T-cell (primary cell): Measurements from ENCODE around the gene SEC24B. TPM values are rescaled to one million over a fixed set of nuclear protein-coding genes. Genes with fewer than 3 reads are reported as not detected.

ENCODE experiments used
- ATAC-seq, 4 experiments: fragments of 200-7000 bp in 3 of 4; fragments of 150-1000 bp in 1 of 4; cut with Tn5 transposase; replicated peaks in 1 of 4; 1 replicate in 3 of 4; 2 replicates in 1 of 4; pipeline ENCODE4 v1.10.0; 2021; ENCODE audit warnings: moderate library complexity in 3 of 4, mild to moderate bottlenecking in 2 of 4, moderate number of reproducible peaks in 1 of 4
- CTCF ChIA-PET, 2 donors: fragments of 300-600 bp; sonication (Branson Sonifier 250); formaldehyde crosslinking; loops; one replicate each; lab custom pipeline; 2022; ENCODE audit warnings: antibody characterized with exemption in 2 of 2; lab: Charles Lee
- POLR2A ChIA-PET, 2 donors: fragments of 300-600 bp; sonication (Branson Sonifier 250); formaldehyde crosslinking; loops; one replicate each; lab custom pipeline; 2022; ENCODE audit warnings: antibody characterized with exemption in 2 of 2; lab: Charles Lee
- DNase-seq, 35 experiments: peaks; one replicate each; pipeline versions ENCODE4 v3.0.0 to v3.0.0-alpha.2; 2013 to 2023
- H3K27ac ChIP-seq: one replicate; pipeline ENCODE4 v1.5.1; 2013; ENCODE audit warnings: low read length
- H3K27me3 ChIP-seq, 2 experiments: replicated peaks in 1 of 2; 1 replicate in 1 of 2; 2 replicates in 1 of 2; pipeline versions ENCODE4 v1.6.1 to v1.7.0; 2013; ENCODE audit warnings: low read length in 1 of 2, mixed read lengths in 1 of 2; ENCODE audit not compliant: control insufficient read depth in 2 of 2, insufficient read depth in 2 of 2; ENCODE audit errors: extremely low read depth in 1 of 2
- H3K36me3 ChIP-seq, 2 donors: 1 replicate in 1 of 2; 2 replicates in 1 of 2; pipeline versions ENCODE4 v1.6.1 to v1.7.0; 2013; ENCODE audit warnings: low read length in 1 of 2; ENCODE audit not compliant: control insufficient read depth in 2 of 2, insufficient read depth in 1 of 2; ENCODE audit errors: extremely low read depth in 1 of 2
- H3K4me1 ChIP-seq, 2 experiments: 1 replicate in 1 of 2; 2 replicates in 1 of 2; pipeline versions ENCODE4 v1.6.1 to v1.7.0; 2013; ENCODE audit warnings: low read length in 2 of 2, mixed read lengths in 1 of 2; ENCODE audit not compliant: insufficient read depth in 2 of 2, control insufficient read depth in 1 of 2; ENCODE audit errors: extremely low read depth in 1 of 2
- H3K4me3 ChIP-seq, 2 donors: 1 replicate in 1 of 2; 2 replicates in 1 of 2; pipeline versions ENCODE4 v1.5.1 to v1.7.0; 2013; ENCODE audit warnings: mild to moderate bottlenecking in 2 of 2, low read length in 1 of 2, moderate library complexity in 1 of 2; ENCODE audit not compliant: control insufficient read depth in 1 of 2; ENCODE audit errors: extremely low read depth in 1 of 2
- H3K9me3 ChIP-seq: 2 replicates; pipeline ENCODE4 v1.7.0; 2013
- H3K27ac Mint-ChIP-seq, 2 donors: one replicate each; pipeline ENCODE4 v1.8.0; 2020 to 2021; ENCODE audit warnings: mild to moderate bottlenecking in 2 of 2, mixed read lengths in 2 of 2
- H3K27me3 Mint-ChIP-seq, 2 donors: one replicate each; pipeline ENCODE4 v1.8.0; 2021 to 2022; ENCODE audit warnings: mixed read lengths in 2 of 2
- H3K36me3 Mint-ChIP-seq: one replicate; pipeline ENCODE4 v1.8.0; 2021; ENCODE audit warnings: mixed read lengths
- H3K4me1 Mint-ChIP-seq, 3 donors: one replicate each; pipeline ENCODE4 v1.8.0; 2020 to 2022; ENCODE audit warnings: mixed read lengths in 3 of 3, mild to moderate bottlenecking in 1 of 3
- H3K4me3 Mint-ChIP-seq, 3 donors: one replicate each; pipeline ENCODE4 v1.8.0; 2020 to 2022; ENCODE audit warnings: mild to moderate bottlenecking in 3 of 3, mixed read lengths in 3 of 3, moderate library complexity in 3 of 3
- H3K9me3 Mint-ChIP-seq, 3 donors: one replicate each; pipeline ENCODE4 v1.8.0; 2020 to 2022; ENCODE audit warnings: mixed read lengths in 3 of 3
- WGBS: methylation state at CpG from one replicate; pipeline ENCODE4 v1.1.5; 2013; ENCODE audit warnings: missing lambda C conversion rate; ENCODE audit not compliant: insufficient coverage; 5-methylcytosine and 5-hydroxymethylcytosine counted together
- total RNA-seq, 35 experiments: library from RNA in 6 of 35; stranded (reverse) in 6 of 35; fragments of 120-200 nt in 1 of 35; gene quantifications; one replicate each; pipeline versions ENCODE4 v1.2.1 to v1.2.4 and lab custom pipeline; 2013 to 2026

The SEC24B gene
- total RNA-seq, 5 donors from 2014 or later (not counting 1 experiment from before 2014, with no cell fraction given), result 28.8 to 38.6 (median 32.6) TPM

DNA sequence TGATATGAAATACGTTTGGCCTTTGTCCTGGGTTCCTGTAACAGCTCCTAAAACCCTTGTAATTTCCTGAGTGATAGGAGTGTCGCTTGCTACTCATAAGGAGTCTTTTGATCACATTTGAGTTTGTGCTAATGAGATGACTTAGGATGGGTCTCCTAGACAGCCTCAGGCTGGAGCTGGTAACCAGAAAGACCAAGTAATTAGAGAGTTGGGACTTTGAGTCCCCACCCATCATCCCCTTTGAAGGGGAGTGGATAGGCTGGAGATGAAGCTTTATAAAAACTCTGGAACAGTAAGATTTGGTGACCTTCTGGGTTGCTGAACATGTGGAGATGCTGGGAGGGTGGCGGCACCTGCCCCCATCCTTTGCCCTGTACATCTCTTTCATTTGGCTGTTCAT is 2.9 kb downstream of the SEC24B start:
- H3K9me3 Mint-ChIP-seq, result no peaks in the 10 kb centered on the region
- no peak overlapping the region for H3K4me3 ChIP-seq
- no peak overlapping the region for H3K27ac Mint-ChIP-seq

DNA sequence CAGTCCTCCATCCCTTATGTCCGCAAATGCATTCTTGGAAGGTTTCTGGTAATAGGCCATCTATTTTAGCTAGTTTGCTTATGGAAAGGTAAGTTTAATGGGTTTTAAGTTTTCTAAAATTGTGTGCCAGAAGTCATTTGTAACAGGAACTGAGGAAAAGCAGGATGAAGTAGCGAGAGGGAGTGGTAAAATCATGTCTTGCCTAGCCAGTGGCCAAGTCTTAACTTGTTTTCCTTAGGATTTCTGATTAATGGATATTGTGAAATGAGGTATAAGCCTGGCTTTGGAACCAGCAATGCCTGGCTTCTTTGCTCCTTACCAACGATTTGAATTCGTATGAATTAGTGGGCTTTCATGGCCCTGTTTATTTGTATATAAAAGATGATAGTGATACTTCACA is 7.3 kb downstream of the SEC24B start:
- Histone ChIP-seq H3K36me3 (peaks cover 0 to 2% of the 10 kb centered on the region in 2 donors), H3K4me3 (no peak overlapping the region), H3K9me3 (no peaks in the 10 kb centered on the region), H3K27ac (no peak overlapping the region), H3K27me3 (no peaks in the 10 kb centered on the region), H3K4me1 (peaks cover 19 to 32% of the 10 kb centered on the region in 2 experiments)
- Mint-ChIP-seq H3K36me3 (peaks cover 12% of the 10 kb centered on the region), H3K4me3 (peak overlapping the region in 1 of 3 donors; percentile 15), H3K27ac (no peak overlapping the region), H3K4me1 (peaks cover 76 to 84% (median 76%) of the 10 kb centered on the region in 3 donors), H3K9me3 (peaks cover 0 to under 1% (median 0%) of the 10 kb centered on the region in 3 donors), H3K27me3 (no peaks in the 10 kb centered on the region)
- POLR2A ChIA-PET, result interaction anchor here in 1 of 2 donors (1.6 kb wide), 1 partner anchor 200 kb away, joined by 4 read pairs; no protein-coding TSS in a partner anchor
- 84% methylated on average over 3 of the region's 4 CpGs for WGBS
- CTCF ChIA-PET, result no interaction called here
- ATAC-seq (no peak), DNase-seq (no peak)

More for the DNA sequence above, 2.9 kb downstream of the SEC24B start:
- H3K36me3 ChIP-seq, result no peaks in the 10 kb centered on the region
- H3K27me3 ChIP-seq, result no peaks in the 10 kb centered on the region
- DNase-seq (no peak), ATAC-seq (no peak)
- H3K9me3 ChIP-seq, result no peaks in the 10 kb centered on the region
- peaks cover 26 to 40% of the 10 kb centered on the region in 2 experiments for H3K4me1 ChIP-seq
- Mint-ChIP-seq H3K36me3 (no peaks in the 10 kb centered on the region), H3K27me3 (no peaks in the 10 kb centered on the region), H3K4me3 (peak overlapping the region in 1 of 3 donors; percentile 77), H3K4me1 (peaks cover 74 to 79% (median 75%) of the 10 kb centered on the region in 3 donors)
- ChIA-PET POLR2A (no interaction called here), CTCF (no interaction called here)
- 67% methylated on average over 1 of the region's 3 CpGs for WGBS
- no peak overlapping the region for H3K27ac ChIP-seq

DNA sequence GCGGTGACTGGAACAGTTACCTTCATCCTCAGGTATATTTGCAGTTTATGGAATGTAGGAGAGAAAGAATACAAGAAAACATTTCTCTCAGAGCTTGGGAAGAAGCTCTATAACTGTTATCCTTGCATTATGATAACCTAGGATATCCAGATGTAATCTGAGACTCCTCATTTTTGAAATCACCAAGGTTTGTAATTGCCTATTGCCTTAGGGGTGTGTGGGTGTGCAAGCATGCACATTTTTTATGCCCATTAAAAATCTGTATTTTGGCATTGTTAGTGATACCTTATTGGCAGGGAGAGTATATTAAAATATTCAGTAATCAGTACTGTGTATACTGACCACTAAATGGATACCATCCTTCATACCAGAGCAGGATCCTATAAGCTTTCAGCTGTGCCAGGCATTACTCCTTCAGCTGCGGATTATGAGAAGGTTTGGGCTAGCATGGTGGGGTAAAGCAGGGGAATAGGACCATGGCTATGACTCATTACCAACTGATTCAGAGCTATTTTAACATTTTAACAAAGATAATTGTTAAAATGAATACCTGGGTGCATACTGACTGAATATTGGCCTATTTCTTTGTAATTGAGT is 8.3 kb downstream of the SEC24B start:
- peak overlapping the region in 1 of 3 donors; percentile 15 for H3K4me3 Mint-ChIP-seq
- ChIA-PET CTCF (interaction anchor here in 1 of 2 donors (0.5 kb wide), 1 partner anchor 259 kb away, joined by 3 read pairs; no protein-coding TSS in a partner anchor), POLR2A (interaction anchor here in 1 of 2 donors (1.6 kb wide), 1 partner anchor 199 kb away, joined by 4 read pairs; no protein-coding TSS in a partner anchor)
- H3K27ac Mint-ChIP-seq, result no peak overlapping the region
- no peak for ATAC-seq
- no peak for DNase-seq
- Histone ChIP-seq H3K9me3 (no peaks in the 10 kb centered on the region), H3K4me3 (no peak overlapping the region), H3K27me3 (no peaks in the 10 kb centered on the region), H3K27ac (no peak overlapping the region), H3K36me3 (peaks cover 0 to 6% of the 10 kb centered on the region in 2 donors), H3K4me1 (peaks cover 17 to 26% of the 10 kb centered on the region in 2 experiments)
- no CpG with 5 or more reads among the region's 2 CpGs for WGBS
- H3K9me3 Mint-ChIP-seq, result peaks cover 0 to 4% (median 0%) of the 10 kb centered on the region in 3 donors
- peaks cover 74 to 84% (median 75%) of the 10 kb centered on the region in 3 donors for H3K4me1 Mint-ChIP-seq
- H3K36me3 Mint-ChIP-seq, result peaks cover 17% of the 10 kb centered on the region
- no peaks in the 10 kb centered on the region for H3K27me3 Mint-ChIP-seq

DNA sequence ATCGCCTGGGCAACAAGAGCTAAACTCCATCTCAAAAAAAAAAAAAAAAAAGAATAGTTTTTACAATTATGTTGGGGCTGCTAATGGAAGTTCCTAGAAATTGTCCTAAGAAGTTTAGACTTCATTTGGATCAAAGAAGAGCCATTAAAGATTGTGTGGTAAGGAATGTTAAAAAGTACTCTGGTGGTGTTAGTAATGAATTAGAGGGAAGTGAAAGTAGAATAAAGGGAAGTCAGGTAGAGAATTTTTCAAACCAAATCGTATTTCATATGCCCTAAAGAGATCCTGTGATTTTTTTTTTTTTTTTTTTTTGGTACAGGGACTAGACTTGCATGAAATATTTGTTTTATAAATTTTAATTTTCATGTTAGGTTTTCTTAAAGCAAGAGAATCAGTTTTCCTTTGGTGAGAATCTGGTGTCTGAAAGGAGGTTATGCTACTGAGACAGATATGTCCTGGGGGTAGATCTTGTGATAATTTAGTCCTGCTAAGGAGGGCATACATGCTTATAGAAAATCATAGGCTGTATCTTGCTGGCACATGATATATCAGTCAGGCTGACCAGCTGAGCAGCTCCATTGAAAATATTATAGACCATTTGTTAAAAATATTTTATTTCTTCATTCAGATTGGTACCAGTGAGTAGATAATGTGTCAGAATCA is 10.7 kb downstream of the SEC24B start:
- DNase-seq (no peak), ATAC-seq (no peak)
- Mint-ChIP-seq H3K36me3 (peaks cover 28% of the 10 kb centered on the region), H3K9me3 (peaks cover 0 to 4% (median 0%) of the 10 kb centered on the region in 3 donors), H3K4me1 (peaks cover 73 to 81% (median 74%) of the 10 kb centered on the region in 3 donors), H3K27me3 (no peaks in the 10 kb centered on the region), H3K27ac (no peak overlapping the region), H3K4me3 (peak overlapping the region in 1 of 3 donors; percentile 2)
- ChIA-PET POLR2A (interaction anchor here (0.6 kb wide), 3 partner anchors 118 to 1096 kb away, joined by 3 to 7 read pairs (median 7); no protein-coding TSS in a partner anchor), CTCF (interaction anchor here in 1 of 2 donors (0.6 to 1.0 kb wide), 4 partner anchors 11 to 155 kb away, joined by 3 to 7 read pairs (median 4); no protein-coding TSS in a partner anchor)
- H3K36me3 ChIP-seq, result peaks cover 0 to 7% of the 10 kb centered on the region in 2 donors
- H3K27ac ChIP-seq, result no peak overlapping the region
- no peaks in the 10 kb centered on the region for H3K27me3 ChIP-seq
- H3K4me1 ChIP-seq, result peaks cover 12 to 20% of the 10 kb centered on the region in 2 experiments
- H3K9me3 ChIP-seq, result no peaks in the 10 kb centered on the region
- WGBS, result no CpG with 5 or more reads among the region's 2 CpGs
- no peak overlapping the region for H3K4me3 ChIP-seq

DNA sequence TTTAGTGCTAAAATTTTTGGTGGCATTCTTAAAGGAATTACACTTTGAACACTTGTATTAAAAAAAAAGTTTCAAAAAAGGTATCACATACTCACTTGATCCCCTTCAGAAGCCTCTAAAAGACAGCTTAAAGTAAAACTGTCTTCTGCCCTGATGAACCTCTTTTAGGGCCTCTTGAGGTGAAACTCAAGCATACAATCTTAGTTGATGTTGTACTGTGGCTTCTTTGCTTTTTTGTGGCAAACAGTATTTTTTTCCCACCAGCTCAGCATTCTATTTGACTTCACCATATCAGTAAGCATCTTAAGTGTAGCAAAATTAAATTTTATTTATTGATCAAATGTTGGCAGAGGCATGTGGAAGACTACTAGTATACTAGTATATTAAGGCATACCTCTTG is 13.7 kb downstream of the SEC24B start:
- Mint-ChIP-seq H3K27ac (no peak overlapping the region), H3K4me3 (no peak overlapping the region), H3K9me3 (peaks cover 0 to 4% (median 0%) of the 10 kb centered on the region in 3 donors), H3K4me1 (peaks cover 72 to 76% (median 73%) of the 10 kb centered on the region in 3 donors), H3K36me3 (peaks cover 49% of the 10 kb centered on the region), H3K27me3 (no peaks in the 10 kb centered on the region)
- Histone ChIP-seq H3K9me3 (no peaks in the 10 kb centered on the region), H3K4me3 (no peak overlapping the region), H3K4me1 (peaks cover 8% of the 10 kb centered on the region in 2 experiments), H3K36me3 (peaks cover 0 to 24% of the 10 kb centered on the region in 2 donors), H3K27ac (no peak overlapping the region), H3K27me3 (no peaks in the 10 kb centered on the region)
- no peak for DNase-seq
- CTCF ChIA-PET, result interaction anchor here in 1 of 2 donors (0.6 to 1.4 kb wide), 3 partner anchors 10 to 255 kb away, joined by 3 to 5 read pairs (median 3); no protein-coding TSS in a partner anchor
- ATAC-seq, result no peak
- POLR2A ChIA-PET, result interaction anchor here in 1 of 2 donors (0.7 kb wide), 1 partner anchor 116 kb away, joined by 3 read pairs; no protein-coding TSS in a partner anchor
